Umbilical cord (tissue), 2 donors: ENCODE results near the gene NAV2. TPM values are rescaled to one million over a fixed set of nuclear protein-coding genes. Genes with fewer than 3 reads are reported as not detected.
A peak's percentile ranks its signal among the peaks of the same experiment; 100 is the strongest.

Experiments
- DNase-seq: peaks from one replicate; pipeline ENCODE4 v3.0.0-alpha.2; 2015; ENCODE audit warnings: low spot score
- total RNA-seq: library from RNA; depleted of rRNA; stranded (reverse); fragments of >200 nt; gene quantifications from one replicate; pipeline ENCODE4 v1.2.3, GENCODE V29; 2014; ENCODE audit warnings: low replicate concordance; ENCODE audit not compliant: insufficient read depth

NAV2 gene
- total RNA-seq, 1 donor from 2014 or later, result 14.7 TPM

DNA sequence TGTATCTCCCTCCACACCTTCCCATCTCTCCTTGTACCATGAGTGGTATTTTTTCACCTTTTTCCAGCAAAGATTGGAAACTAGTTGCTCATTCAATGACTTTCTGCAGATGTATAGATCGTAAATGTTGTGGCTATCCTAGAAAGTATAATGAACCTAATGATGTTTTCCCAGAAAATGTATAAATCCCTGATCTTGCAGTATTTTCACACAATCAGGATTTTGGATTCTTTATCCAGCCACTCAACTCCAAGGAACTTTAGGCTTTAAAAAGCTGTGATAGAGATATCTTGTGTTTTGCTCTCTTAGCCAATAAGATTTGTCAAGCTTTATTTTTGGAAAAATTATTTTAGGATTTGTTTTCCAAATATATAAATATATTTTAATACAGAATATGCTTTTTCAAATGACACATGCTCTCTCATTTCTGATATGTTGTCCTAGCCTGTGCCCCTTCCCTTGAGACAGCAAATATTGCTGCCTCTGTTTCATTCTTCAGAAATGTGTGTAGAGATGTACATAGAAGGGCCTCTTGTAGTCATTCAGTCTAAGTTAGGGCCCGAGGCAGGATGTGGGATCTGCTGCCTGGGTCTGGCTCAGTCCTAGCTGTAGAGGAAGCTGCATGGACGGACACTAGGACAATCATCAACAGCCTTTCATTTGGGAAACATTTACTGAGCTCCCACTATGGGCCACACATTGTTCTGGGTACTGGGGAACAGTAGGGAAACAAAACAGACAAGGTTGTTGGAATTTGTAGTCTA, 62.4 kb downstream of the NAV2 start:
- DNase-seq, result no peak

GRCh38 chr11:19775622-19776021, 63.0 kb downstream of the NAV2 start:
- DNase-seq, result no peak

DNA sequence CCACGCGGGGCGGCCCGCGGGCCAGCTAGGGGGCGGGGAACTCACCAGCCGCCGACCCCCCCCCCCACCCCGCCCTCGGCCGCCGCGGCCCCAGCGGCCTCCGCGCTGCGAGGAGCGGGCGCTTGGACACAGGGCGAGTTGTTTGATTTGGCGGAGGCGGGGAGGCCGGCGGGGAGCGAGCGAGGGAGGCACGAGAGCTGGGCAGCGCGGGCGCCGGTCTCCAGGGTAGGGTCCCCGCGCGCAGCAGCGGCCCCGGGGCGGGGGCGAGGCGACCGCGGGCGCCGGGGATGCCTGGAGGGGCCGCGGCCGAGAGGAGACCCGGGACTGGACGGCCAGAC, 64.4 kb downstream of the NAV2 start:
- peak; percentile 31 for DNase-seq

- DNase-seq, result peak; percentile 59
Observed at GRCh38 chr11:19777377-19778102, 64.9 kb downstream of the NAV2 start.

GRCh38 chr11:19779740-19780139, 67.1 kb downstream of the NAV2 start:
- no peak for DNase-seq

DNA sequence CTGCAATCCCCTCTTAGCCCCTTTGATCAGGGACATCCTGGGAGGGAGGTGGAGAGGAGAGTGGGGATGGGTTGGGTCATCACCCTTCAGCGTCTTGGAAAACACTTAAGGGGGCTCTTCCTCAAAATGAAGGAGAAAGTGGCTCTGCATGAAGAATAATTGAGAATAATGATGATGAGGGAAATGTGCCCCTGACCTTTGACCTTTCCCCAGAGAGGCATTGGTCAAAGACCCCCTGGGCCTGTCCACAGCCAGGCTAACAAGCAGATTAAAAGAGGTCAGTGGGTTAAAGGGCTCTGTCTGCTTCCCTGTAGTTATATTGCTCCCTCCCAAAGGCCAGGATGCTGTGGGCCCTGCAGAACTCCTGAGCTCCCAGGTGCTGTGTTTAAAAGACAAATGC, 68.7 kb downstream of the NAV2 start:
- no peak for DNase-seq

DNA sequence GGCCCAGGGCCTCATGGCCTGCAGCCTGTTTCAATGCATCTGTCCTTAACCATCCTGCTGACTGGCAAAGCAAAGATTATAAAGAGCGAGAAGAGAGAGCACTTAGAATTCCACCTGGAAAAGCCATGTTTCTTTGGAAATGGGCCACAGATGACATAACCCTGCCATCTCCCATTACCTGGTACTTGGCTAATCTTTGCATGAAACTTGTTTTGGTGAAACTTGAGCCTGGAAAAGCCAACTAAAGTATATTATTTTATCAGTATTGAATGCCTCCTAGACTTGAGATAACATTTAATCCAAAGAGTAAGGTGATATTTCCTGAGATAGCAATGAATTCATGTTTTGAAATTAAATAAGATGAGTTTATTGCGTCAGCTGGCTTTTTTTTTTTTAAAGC, 72.6 kb downstream of the NAV2 start:
- DNase-seq, result no peak

DNA sequence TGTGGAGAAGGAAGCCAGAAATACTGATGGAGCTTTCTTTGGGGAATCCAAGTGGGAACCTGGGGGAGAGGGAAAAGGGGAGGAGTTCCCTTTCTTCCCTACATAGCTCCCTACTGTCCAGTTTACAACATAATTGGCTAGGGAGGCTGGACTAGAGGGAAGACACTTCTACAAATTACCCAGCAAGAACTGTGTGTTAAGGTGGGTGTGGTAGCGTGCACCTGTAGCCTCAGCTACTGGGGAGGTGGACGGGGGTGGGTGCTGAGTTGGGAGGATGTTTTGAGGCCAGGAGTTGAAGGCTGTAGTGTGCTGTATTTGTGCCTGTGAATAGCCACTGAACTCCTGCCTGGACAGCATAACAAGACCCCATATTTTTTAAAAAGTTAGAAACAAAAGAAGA, 74.0 kb downstream of the NAV2 start:
- DNase-seq, result no peak

DNA sequence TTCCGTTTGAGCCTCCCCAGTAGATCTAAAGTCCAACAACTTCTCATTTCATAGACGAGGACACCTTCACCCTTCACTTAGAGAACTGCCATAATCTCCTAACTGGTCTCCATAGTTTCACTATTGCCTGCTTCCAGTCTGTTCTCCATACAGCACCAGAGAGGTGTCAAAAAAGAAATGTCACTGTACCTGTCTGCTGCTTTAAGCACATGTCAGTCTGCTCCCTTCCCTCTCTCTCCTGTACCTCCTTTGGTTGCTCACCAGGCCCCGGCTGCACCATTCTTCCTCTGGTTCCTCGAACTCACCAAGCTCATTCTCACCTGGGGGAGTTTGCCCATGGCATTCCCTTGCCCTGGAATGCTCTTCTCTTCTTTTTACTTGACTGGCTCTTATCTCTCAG, 75.8 kb downstream of the NAV2 start:
- DNase-seq, result no peak

GRCh38 chr11:19789245-19789644, 76.6 kb downstream of the NAV2 start:
- no peak for DNase-seq

- DNase-seq, result peak; percentile 97
Observed at GRCh38 chr11:19789835-19790710, 77.4 kb downstream of the NAV2 start.

DNA sequence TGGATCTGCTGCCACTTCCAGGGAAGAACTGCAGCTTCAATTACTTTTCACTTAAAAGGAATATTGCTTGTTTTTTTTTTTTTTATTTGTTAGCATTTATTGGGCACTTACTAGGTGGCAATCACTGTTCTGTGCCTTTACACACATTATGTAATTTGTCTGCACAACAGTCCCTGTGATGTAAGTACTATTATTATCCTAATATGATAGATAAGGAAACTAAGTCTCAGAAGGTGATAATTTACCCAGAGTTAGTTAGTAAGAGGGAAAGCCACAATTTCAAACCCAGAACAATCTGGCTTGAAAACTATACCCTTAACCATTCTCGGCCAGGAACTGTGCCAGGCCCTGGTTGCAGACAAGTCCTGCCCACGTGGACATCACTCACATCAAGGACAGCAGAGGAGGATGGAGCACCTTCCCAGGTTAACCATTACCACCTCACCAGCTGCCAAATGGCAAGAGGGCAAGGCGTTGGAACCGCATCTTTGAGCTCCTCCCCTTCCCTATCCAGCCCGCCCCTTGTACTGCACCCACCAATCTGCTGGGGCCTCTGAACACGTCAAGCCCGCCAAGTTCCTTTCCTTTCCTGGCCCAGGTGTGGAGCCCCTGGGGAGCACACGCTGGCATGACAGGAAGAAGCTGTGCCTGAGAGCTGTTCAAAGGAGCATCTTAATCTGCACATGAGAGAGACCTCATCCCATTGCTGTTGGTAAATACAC, 78.4 kb downstream of the NAV2 start:
- DNase-seq, result no peak

- DNase-seq, result peak; percentile 98
Observed at GRCh38 chr11:19792510-19792909, 79.9 kb downstream of the NAV2 start.

- DNase-seq, result no peak
Observed at GRCh38 chr11:19793326-19793725, 80.7 kb downstream of the NAV2 start.

DNA sequence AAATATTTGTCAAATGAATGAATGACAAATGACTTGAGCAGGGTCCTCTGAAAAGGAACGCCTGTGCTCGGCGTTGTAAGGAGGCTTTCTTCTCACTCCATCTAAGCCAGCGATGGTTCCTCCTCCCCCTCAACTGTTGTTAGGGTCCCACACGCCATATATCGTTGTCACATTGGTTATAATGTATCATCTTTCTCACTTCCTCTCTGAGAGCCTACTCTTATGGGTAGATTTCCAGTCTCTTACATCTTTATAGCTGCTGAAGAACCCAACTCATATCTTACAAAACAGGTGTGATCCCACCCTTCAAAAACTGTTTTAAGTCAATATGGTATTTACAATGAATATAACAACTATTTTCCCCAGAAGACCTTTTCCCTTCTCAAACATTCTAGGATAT, 81.5 kb downstream of the NAV2 start:
- no peak for DNase-seq

GRCh38 chr11:19795082-19795481, 82.4 kb downstream of the NAV2 start:
- DNase-seq, result no peak

GRCh38 chr11:19800162-19800561, 87.5 kb downstream of the NAV2 start:
- peak; percentile 34 for DNase-seq

DNA sequence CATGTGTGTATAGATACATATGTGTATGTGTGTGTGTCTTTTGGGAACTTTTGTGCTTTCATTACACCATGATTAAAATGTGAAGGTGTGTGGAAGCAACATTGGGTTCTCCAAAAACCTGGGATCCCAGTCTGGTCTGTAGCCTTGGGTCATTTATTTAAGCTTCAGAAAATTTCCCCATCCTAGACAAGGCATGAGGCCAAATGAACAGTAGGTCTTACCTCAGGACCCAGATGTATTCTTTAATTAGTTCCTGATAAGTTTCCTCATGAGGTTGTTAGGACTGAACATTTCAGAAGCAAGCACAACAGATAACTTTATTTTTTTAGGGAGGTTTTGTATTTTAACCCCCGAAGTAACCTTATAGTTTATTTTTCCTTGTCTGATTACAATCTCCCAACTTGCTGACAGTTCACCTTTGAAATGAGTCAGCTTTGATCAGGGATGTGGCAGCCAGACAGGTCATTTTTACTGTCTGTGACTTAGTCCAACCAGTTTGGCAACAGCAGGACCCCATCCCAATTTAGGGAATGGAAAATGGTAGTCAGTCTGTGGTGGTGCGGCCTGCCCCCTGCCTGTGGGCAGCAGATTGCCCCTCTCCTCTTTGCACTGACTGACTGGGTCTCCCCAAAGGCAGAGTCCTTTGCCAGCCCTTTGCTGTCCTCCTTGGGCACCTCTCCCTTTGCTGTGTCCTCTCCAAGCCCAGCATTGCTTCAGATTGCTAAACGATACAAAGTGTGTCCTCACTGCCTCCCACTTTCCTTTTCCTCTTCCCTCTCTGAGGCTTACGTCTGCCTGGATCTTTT, 88.3 kb downstream of the NAV2 start:
- no peak for DNase-seq

DNA sequence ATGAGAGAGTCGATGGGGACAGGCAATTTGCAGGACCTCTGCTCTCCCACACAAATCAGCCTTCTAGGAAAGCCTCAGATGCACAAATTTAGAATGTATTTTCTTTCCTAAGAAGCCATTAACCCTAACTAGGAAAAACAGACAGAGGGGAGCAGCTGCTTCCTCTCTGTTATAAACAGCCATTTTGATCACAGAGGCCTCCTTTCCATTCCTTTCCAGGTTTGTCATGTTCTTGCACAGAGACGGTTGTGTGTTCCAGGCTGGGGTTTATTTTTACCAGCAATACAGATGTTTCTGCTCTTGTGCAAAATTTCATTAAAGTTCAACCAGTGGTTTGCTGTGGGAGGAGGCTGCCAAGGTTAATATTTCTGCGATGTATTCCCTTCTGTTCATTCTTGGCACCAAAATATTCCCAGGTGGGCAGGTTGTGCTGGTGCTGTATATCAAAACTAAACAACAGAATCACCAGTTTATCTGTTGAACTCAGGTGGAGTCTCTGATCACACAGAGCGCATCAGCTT, 90.2 kb downstream of the NAV2 start:
- DNase-seq, result no peak

- peak; percentile 49 for DNase-seq
Observed at GRCh38 chr11:19803506-19803998, 90.9 kb downstream of the NAV2 start.
